Measurements from ENCODE around the gene AGPAT3. TPM values are rescaled to one million over a fixed set of nuclear protein-coding genes. Genes with fewer than 3 reads are reported as not detected.
A peak's percentile ranks its signal among the peaks of the same experiment; 100 is the strongest.

The AGPAT3 gene, protein sequence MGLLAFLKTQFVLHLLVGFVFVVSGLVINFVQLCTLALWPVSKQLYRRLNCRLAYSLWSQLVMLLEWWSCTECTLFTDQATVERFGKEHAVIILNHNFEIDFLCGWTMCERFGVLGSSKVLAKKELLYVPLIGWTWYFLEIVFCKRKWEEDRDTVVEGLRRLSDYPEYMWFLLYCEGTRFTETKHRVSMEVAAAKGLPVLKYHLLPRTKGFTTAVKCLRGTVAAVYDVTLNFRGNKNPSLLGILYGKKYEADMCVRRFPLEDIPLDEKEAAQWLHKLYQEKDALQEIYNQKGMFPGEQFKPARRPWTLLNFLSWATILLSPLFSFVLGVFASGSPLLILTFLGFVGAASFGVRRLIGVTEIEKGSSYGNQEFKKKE
- 43.5 to 48.1 TPM (median 45.4 TPM) in 3 replicates for total RNA-seq
- long read RNA-seq, full-length matches to known transcripts: 30 of 54 reads
- long read RNA-seq, partial matches to known transcripts: 2 of 54 reads
- long read RNA-seq, other reads (novel, unspliced or antisense): 22 of 54 reads

DNA sequence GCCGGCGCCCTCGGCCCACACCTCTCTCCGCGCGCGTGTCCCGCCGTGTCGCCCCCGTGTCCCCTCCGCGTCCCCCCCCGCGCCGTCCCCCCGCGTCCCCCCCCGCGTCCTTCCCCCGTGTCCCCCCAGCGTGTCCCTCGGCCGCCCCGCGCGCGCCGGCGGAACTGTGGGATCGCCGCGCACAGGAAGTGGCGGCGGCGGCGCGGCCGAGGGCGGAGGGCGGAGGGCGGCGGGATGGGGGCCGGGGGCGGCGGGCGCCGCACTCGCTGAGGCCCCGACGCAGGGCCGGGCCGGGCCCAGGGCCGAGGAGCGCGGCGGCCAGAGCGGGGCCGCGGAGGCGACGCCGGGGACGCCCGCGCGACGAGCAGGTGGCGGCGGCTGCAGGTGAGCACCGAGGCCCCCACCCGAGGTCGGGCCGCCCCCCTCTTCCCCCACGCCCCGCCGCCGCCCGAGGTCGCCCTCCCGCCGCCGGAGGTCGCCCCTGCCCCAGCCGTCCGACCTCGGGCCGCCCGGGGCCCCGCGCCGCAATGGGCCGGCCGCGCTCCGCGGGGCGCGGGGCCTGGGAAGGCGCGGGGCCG lies at the start of gene AGPAT3:
Gene AGPAT3, plus strand, starts transcription at position 262 of the 578 bp plus-strand sequence. CDS start 94,459 bp downstream, outside the sequence.
- Mint-ChIP-seq H3K4me1 (ENCODE audit: low read depth) (peaks cover 16% of the 10 kb centered on the region), H3K27me3 (ENCODE audit: low read depth) (no peaks in the 10 kb centered on the region), H3K36me3 (ENCODE audit: low read depth) (no peaks in the 10 kb centered on the region), H3K4me3 (ENCODE audit: unreplicated experiment) (peak within 1 kb of the TSS; percentile 72), H3K9me3 (ENCODE audit: low read depth) (no peaks in the 10 kb centered on the region), H3K27ac (ENCODE audit: unreplicated experiment) (peak within 1 kb of the TSS; percentile 85)
- DNase-seq (ENCODE audit: low spot score): peak; percentile 39
- TF ChIP-seq, protein P1, sequence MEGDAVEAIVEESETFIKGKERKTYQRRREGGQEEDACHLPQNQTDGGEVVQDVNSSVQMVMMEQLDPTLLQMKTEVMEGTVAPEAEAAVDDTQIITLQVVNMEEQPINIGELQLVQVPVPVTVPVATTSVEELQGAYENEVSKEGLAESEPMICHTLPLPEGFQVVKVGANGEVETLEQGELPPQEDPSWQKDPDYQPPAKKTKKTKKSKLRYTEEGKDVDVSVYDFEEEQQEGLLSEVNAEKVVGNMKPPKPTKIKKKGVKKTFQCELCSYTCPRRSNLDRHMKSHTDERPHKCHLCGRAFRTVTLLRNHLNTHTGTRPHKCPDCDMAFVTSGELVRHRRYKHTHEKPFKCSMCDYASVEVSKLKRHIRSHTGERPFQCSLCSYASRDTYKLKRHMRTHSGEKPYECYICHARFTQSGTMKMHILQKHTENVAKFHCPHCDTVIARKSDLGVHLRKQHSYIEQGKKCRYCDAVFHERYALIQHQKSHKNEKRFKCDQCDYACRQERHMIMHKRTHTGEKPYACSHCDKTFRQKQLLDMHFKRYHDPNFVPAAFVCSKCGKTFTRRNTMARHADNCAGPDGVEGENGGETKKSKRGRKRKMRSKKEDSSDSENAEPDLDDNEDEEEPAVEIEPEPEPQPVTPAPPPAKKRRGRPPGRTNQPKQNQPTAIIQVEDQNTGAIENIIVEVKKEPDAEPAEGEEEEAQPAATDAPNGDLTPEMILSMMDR (IDR thresholded peaks at IDR 0.05): no peak

DNA sequence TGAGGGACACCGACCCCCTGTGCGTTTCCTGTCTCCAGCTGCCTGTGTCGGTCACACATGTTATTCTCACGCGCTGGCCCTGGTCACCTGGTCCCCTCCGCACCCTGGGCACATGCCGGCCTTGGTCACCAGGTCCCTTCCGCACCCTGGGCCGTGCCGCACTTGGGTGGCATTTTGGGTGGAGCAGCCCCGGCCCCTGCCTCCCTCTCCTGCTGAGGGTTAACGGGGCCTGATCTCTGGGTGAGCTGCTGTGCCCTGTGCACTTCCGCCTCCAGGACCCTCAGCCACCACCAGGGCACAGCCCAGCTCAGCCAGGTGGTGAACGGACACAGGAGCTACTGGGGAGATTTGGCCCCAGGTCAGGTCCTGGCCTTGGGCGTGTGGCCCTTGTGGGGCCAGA lies 49.0 kb upstream of the AGPAT3 start:
- no peak for DNase-seq (ENCODE audit: low spot score)
- Mint-ChIP-seq H3K27me3 (ENCODE audit: low read depth) (peaks cover 3% of the 10 kb centered on the region), H3K4me3 (ENCODE audit: unreplicated experiment) (no peak overlapping the region), H3K27ac (ENCODE audit: unreplicated experiment) (no peak overlapping the region), H3K9me3 (ENCODE audit: low read depth) (peaks cover 9% of the 10 kb centered on the region), H3K36me3 (ENCODE audit: low read depth) (peaks cover 5% of the 10 kb centered on the region), H3K4me1 (ENCODE audit: low read depth) (peaks cover 2% of the 10 kb centered on the region)
- TF ChIP-seq, protein P1 (IDR thresholded peaks at IDR 0.05): no peak

DNA sequence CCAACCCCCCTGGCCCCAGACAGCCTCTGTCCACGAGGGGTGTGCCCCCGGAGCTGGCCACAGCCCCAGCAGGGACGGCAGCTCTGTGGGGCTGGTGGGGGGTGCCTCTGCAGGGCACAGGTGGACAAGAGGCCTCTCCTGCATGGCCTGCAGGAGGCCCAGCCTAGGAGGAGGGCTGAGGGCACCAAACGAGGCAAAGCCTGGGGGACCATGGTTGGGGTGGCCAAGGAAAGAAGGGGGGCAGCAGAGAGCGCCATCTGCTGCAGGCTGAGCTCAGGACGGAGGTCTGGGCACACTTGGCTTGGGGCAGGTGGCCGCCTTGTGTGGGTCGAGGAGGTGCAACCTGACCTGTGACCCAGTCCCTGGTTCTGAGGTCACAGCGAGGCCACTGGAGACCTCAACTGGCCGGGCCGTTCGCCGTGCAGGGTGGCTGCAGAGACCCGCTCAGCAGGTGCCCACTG lies 48.4 kb upstream of the AGPAT3 start:
- no peak overlapping the region for H3K4me3 Mint-ChIP-seq (ENCODE audit: unreplicated experiment)
- H3K27me3 Mint-ChIP-seq (ENCODE audit: low read depth): peaks cover 3% of the 10 kb centered on the region
- H3K4me1 Mint-ChIP-seq (ENCODE audit: low read depth): peaks cover 2% of the 10 kb centered on the region

DNA sequence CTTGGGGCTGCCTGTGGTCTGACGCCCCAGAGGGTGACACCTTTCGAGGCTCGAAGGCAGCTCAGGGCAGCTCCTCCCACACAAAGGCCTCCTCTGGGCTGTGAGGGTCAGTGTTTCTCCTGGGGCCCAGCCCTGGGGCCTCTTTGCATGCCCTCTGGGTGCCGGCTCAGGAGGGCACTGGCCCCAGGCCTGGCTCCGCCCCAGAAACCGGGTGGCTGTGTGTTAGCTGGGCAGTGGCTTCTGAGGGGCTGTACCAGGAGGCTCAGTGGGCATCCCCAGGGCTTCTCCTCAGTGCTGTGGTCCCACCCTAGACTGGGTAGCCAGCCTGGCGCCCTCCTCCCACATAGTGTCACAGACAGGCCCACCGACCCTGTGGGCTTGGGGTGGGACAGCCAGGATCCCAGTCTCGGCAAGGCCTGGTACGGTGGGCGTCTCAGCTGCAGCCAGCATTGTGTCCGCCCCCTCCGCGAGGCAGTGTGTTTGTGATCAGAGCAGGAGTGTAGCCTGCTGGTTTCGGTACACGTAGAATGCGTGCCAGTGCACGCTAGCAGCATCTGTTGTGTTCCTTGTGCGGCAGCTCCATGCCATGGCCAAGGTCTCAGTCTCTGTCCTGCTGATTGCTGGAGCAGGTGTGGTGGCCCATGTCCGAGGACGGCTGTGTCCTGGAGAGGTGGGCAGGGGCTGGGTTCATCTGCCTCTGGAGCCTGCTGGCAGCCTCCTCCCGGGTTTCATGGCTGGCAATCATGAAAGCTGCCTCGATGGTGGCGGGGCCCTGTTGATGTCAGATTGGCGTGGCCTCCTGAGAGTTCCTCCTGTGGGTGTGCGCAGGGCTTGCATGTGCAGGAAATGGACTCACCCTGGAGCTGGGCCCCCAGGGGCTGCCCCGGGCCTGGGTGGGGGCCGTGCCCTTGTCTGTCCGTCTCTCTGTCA lies 47.6 kb upstream of the AGPAT3 start:
- Mint-ChIP-seq H3K27me3 (ENCODE audit: low read depth) (peaks cover 3% of the 10 kb centered on the region), H3K36me3 (ENCODE audit: low read depth) (peaks cover 5% of the 10 kb centered on the region), H3K4me3 (ENCODE audit: unreplicated experiment) (no peak overlapping the region), H3K27ac (ENCODE audit: unreplicated experiment) (no peak overlapping the region), H3K4me1 (ENCODE audit: low read depth) (peaks cover 2% of the 10 kb centered on the region), H3K9me3 (ENCODE audit: low read depth) (peaks cover 9% of the 10 kb centered on the region)
- TF ChIP-seq, protein P1 (IDR thresholded peaks at IDR 0.05): no peak
- DNase-seq (ENCODE audit: low spot score): no peak

More for the DNA sequence above, 48.4 kb upstream of the AGPAT3 start:
- TF ChIP-seq, protein P1 (IDR thresholded peaks at IDR 0.05): peak; percentile 9
- H3K9me3 Mint-ChIP-seq (ENCODE audit: low read depth): peaks cover 9% of the 10 kb centered on the region
- H3K27ac Mint-ChIP-seq (ENCODE audit: unreplicated experiment): no peak overlapping the region
- peaks cover 5% of the 10 kb centered on the region for H3K36me3 Mint-ChIP-seq (ENCODE audit: low read depth)
- no peak for DNase-seq (ENCODE audit: low spot score)
